GM18520 (cell line): Measurements from ENCODE around the gene TBKBP1.
"Not testable (repeated sequence)": the region's sequence is repeated elsewhere in the genome, so short reads cannot be mapped to it uniquely, and the experiment has no call there.

Source experiments
- ATAC-seq: cut with Tn5 transposase; IDR thresholded peaks from one replicate; pipeline ENCODE4 v1.9.1; 2021; ENCODE audit not compliant: unreplicated experiment

The TBKBP1 gene

GRCh38 chr17:47731396-47731795, 37.4 kb downstream of the TBKBP1 start:
- ATAC-seq, result no peak

GRCh38 chr17:47732399-47733046, 38.6 kb downstream of the TBKBP1 start:
- ATAC-seq, result no peak

- peak; percentile 37 for ATAC-seq
Measured at GRCh38 chr17:47733047-47733673, 39.2 kb downstream of the TBKBP1 start, which contains the start of gene TBX21. TBX21 (plus strand) TSS chr17:47733236; CDS start chr17:47733455, 219 bp downstream.

GRCh38 chr17:47733674-47734410, 39.9 kb downstream of the TBKBP1 start:
- no peak for ATAC-seq

GRCh38 chr17:47735139-47735464, 41.1 kb downstream of the TBKBP1 start:
- ATAC-seq, result no peak

- ATAC-seq, result peak; percentile 27
Measured at GRCh38 chr17:47735536-47736011, 41.6 kb downstream of the TBKBP1 start.

GRCh38 chr17:47736501-47737495, 42.8 kb downstream of the TBKBP1 start:
- no peak for ATAC-seq

- no peak for ATAC-seq
Measured at GRCh38 chr17:47738178-47738577, 44.2 kb downstream of the TBKBP1 start.

GRCh38 chr17:47739150-47739549, 45.2 kb downstream of the TBKBP1 start:
- ATAC-seq, result no peak

GRCh38 chr17:47739945-47740344, 46.0 kb downstream of the TBKBP1 start:
- not testable (repeated sequence) for ATAC-seq

GRCh38 chr17:47741109-47741792, 47.3 kb downstream of the TBKBP1 start:
- no peak for ATAC-seq

GRCh38 chr17:47741793-47742145, 47.8 kb downstream of the TBKBP1 start:
- ATAC-seq, result no peak

- no peak for ATAC-seq
Measured at GRCh38 chr17:47742319-47743181, 48.6 kb downstream of the TBKBP1 start.

- ATAC-seq, result no peak
Measured at GRCh38 chr17:47744168-47745036, 50.4 kb downstream of the TBKBP1 start.

GRCh38 chr17:47745037-47745380, 51.0 kb downstream of the TBKBP1 start:
- ATAC-seq, result no peak

GRCh38 chr17:47751471-47751870, 57.5 kb downstream of the TBKBP1 start:
- no peak for ATAC-seq

GRCh38 chr17:47757386-47757785, 63.4 kb downstream of the TBKBP1 start:
- ATAC-seq, result no peak

- no peak for ATAC-seq
Measured at GRCh38 chr17:47760409-47761140, 66.6 kb downstream of the TBKBP1 start.
